ENCODE results near the gene GATC.

- TF ChIP-seq MAX (IDR thresholded peaks at IDR 0.05; ENCODE audit: insufficient read depth, insufficient read length), result no peak
- TF ChIP-seq POLR2A (IDR thresholded peaks at IDR 0.05; ENCODE audit: low read depth, low read length), result no peak
- TF ChIP-seq EZH2 (IDR thresholded peaks at IDR 0.05; ENCODE audit: borderline replicate concordance, low read depth, low read length, severe bottlenecking), result no peak
- TF ChIP-seq POLR2AphosphoS5 (IDR thresholded peaks at IDR 0.05; ENCODE audit: insufficient read depth, low read depth, low read length), result no peak
- no peak for TF ChIP-seq CTCF (IDR thresholded peaks at IDR 0.05; ENCODE audit: extremely low read depth in 1 of 2, insufficient read depth in 1 of 2, low read depth in 1 of 2, low read length in 2 of 2)
These were observed 34.0 kb downstream of the GATC start for GRCh38 chr12:120480211-120480610.

All from endothelial cell of umbilical vein (primary cell).